ENCODE results near the gene IGSF23. TPM values are rescaled to one million over a fixed set of nuclear protein-coding genes. Genes with fewer than 3 reads are reported as not detected.

The IGSF23 gene
- total and polyA plus RNA-seq, 2 of the 13 experiments (the other 11 are each of a cell fraction or from before 2014, with no cell fraction given), result 2.3 to 8.8 TPM

- TF ChIP-seq JUNB (CRISPR knock-in tag; IDR thresholded peaks at IDR 0.05; ENCODE audit: borderline replicate concordance) (no peak), HNF1B (CRISPR knock-in tag; IDR thresholded peaks at IDR 0.05) (peak; percentile 34; the same call in 1 of the 2 replicates), ZNF333 (CRISPR knock-in tag; IDR thresholded peaks at IDR 0.05; ENCODE audit: borderline replicate concordance) (no peak), ZNF253 (CRISPR knock-in tag; IDR thresholded peaks at IDR 0.05; ENCODE audit: borderline replicate concordance) (no peak), NR2F6 (IDR thresholded peaks at IDR 0.05) (peak; percentile 92), NR2F6 (CRISPR knock-in tag; IDR thresholded peaks at IDR 0.05) (peak; percentile 94), CTCF (CRISPR knock-in tag; IDR thresholded peaks at IDR 0.05) (no peak), BCL6 (CRISPR knock-in tag; IDR thresholded peaks at IDR 0.05) (peak; percentile 76), ZNF569 (CRISPR knock-in tag; IDR thresholded peaks at IDR 0.05; ENCODE audit: borderline replicate concordance) (no peak), MAF1 (CRISPR knock-in tag; IDR thresholded peaks at IDR 0.05; ENCODE audit: borderline replicate concordance) (no peak), NR2F2 (IDR thresholded peaks at IDR 0.05; ENCODE audit: borderline replicate concordance, low read depth) (peak; percentile 71; the same call in 1 of the 2 replicates), ZNF274 (CRISPR knock-in tag; IDR thresholded peaks at IDR 0.05) (no peak)
- TF ChIP-seq, protein P1, sequence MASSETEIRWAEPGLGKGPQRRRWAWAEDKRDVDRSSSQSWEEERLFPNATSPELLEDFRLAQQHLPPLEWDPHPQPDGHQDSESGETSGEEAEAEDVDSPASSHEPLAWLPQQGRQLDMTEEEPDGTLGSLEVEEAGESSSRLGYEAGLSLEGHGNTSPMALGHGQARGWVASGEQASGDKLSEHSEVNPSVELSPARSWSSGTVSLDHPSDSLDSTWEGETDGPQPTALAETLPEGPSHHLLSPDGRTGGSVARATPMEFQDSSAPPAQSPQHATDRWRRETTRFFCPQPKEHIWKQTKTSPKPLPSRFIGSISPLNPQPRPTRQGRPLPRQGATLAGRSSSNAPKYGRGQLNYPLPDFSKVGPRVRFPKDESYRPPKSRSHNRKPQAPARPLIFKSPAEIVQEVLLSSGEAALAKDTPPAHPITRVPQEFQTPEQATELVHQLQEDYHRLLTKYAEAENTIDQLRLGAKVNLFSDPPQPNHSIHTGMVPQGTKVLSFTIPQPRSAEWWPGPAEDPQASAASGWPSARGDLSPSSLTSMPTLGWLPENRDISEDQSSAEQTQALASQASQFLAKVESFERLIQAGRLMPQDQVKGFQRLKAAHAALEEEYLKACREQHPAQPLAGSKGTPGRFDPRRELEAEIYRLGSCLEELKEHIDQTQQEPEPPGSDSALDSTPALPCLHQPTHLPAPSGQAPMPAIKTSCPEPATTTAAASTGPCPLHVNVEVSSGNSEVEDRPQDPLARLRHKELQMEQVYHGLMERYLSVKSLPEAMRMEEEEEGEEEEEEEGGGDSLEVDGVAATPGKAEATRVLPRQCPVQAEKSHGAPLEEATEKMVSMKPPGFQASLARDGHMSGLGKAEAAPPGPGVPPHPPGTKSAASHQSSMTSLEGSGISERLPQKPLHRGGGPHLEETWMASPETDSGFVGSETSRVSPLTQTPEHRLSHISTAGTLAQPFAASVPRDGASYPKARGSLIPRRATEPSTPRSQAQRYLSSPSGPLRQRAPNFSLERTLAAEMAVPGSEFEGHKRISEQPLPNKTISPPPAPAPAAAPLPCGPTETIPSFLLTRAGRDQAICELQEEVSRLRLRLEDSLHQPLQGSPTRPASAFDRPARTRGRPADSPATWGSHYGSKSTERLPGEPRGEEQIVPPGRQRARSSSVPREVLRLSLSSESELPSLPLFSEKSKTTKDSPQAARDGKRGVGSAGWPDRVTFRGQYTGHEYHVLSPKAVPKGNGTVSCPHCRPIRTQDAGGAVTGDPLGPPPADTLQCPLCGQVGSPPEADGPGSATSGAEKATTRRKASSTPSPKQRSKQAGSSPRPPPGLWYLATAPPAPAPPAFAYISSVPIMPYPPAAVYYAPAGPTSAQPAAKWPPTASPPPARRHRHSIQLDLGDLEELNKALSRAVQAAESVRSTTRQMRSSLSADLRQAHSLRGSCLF (CRISPR knock-in tag; IDR thresholded peaks at IDR 0.05; ENCODE audit: borderline replicate concordance), result 0 out of 2 replicates have a peak, but pooled peaks have one; percentile 74
- TF ChIP-seq, protein P2, sequence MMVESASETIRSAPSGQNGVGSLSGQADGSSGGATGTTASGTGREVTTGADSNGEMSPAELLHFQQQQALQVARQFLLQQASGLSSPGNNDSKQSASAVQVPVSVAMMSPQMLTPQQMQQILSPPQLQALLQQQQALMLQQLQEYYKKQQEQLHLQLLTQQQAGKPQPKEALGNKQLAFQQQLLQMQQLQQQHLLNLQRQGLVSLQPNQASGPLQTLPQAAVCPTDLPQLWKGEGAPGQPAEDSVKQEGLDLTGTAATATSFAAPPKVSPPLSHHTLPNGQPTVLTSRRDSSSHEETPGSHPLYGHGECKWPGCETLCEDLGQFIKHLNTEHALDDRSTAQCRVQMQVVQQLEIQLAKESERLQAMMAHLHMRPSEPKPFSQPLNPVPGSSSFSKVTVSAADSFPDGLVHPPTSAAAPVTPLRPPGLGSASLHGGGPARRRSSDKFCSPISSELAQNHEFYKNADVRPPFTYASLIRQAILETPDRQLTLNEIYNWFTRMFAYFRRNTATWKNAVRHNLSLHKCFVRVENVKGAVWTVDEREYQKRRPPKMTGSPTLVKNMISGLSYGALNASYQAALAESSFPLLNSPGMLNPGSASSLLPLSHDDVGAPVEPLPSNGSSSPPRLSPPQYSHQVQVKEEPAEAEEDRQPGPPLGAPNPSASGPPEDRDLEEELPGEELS (CRISPR knock-in tag; IDR thresholded peaks at IDR 0.05), result peak; percentile 74; the same call in 1 of the 2 replicates
- TF ChIP-seq, protein P3, sequence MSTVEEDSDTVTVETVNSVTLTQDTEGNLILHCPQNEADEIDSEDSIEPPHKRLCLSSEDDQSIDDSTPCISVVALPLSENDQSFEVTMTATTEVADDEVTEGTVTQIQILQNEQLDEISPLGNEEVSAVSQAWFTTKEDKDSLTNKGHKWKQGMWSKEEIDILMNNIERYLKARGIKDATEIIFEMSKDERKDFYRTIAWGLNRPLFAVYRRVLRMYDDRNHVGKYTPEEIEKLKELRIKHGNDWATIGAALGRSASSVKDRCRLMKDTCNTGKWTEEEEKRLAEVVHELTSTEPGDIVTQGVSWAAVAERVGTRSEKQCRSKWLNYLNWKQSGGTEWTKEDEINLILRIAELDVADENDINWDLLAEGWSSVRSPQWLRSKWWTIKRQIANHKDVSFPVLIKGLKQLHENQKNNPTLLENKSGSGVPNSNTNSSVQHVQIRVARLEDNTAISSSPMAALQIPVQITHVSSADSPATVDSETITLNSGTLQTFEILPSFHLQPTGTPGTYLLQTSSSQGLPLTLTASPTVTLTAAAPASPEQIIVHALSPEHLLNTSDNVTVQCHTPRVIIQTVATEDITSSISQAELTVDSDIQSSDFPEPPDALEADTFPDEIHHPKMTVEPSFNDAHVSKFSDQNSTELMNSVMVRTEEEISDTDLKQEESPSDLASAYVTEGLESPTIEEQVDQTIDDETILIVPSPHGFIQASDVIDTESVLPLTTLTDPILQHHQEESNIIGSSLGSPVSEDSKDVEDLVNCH (CRISPR knock-in tag; IDR thresholded peaks at IDR 0.05), result no peak
Observed at GRCh38 chr19:44613295-44614178, at the start of gene IGSF23 (continued).
